ENCODE data around the gene AP2S1.

- TF ChIP-seq JUN (IDR thresholded peaks at IDR 0.05; ENCODE audit: borderline replicate concordance, insufficient read depth, insufficient read length, low read depth) (no peak), CTCF (IDR thresholded peaks at IDR 0.05; ENCODE audit: extremely low read depth in 1 of 2, insufficient read depth in 1 of 2, low read depth in 1 of 2, low read length in 2 of 2) (no peak), POLR2A (IDR thresholded peaks at IDR 0.05; ENCODE audit: low read depth, low read length) (peak; percentile 15), EZH2 (IDR thresholded peaks at IDR 0.05; ENCODE audit: borderline replicate concordance, low read depth, low read length, severe bottlenecking) (no peak), MYC (IDR thresholded peaks at IDR 0.05; ENCODE audit: low read depth, low read length) (no peak), MAX (IDR thresholded peaks at IDR 0.05; ENCODE audit: insufficient read depth, insufficient read length) (no peak), POLR2AphosphoS5 (IDR thresholded peaks at IDR 0.05; ENCODE audit: insufficient read depth, low read depth, low read length) (no peak), FOS (IDR thresholded peaks at IDR 0.05; ENCODE audit: borderline replicate concordance, insufficient read depth, low read length) (no peak)
Measured at GRCh38 chr19:46841458-46842083, 9.1 kb downstream of the AP2S1 start.

All from endothelial cell of umbilical vein (primary cell).